ENCODE results near the gene BOLA1. TPM values are rescaled to one million over a fixed set of nuclear protein-coding genes. Genes with fewer than 3 reads are reported as not detected.

The BOLA1 gene
- total and polyA plus RNA-seq, 2 of the 13 experiments (the other 11 are each of a cell fraction or from before 2014, with no cell fraction given) = 3.2 to 4.2 TPM

GRCh38 chr1:149934356-149934755 is 35.0 kb downstream of the BOLA1 start (continued):
- no peak for TF ChIP-seq SKIL (CRISPR knock-in tag; IDR thresholded peaks at IDR 0.05; ENCODE audit: borderline replicate concordance)
- no peak for TF ChIP-seq ZNF552 (CRISPR knock-in tag; IDR thresholded peaks at IDR 0.05; ENCODE audit: borderline replicate concordance)

GRCh38 chr1:149936170-149936991 is 37.0 kb downstream of the BOLA1 start, which contains the start of gene MTMR11:
MTMR11 (minus strand) TSS chr1:149936879; CDS start chr1:149936647, 232 bp downstream.
- DNase-seq (ENCODE audit: low spot score) (peak; percentile 22), ATAC-seq (peak; percentile 64), FAIRE-seq (peak; percentile 79)
- no peaks in the 10 kb centered on the region for H3K27me3 ChIP-seq (ENCODE audit: control insufficient read depth in 1 of 2, insufficient read depth in 2 of 2, low read length in 2 of 2)
- H3K4me1 ChIP-seq (ENCODE audit: insufficient read depth, low read length) = peaks cover 49% of the 10 kb centered on the region
- H2AFZ ChIP-seq (ENCODE audit: low read length) = peak within 1 kb of the TSS; percentile 32
- POLR2A ChIA-PET = interaction anchor here (0.6 to 6.0 kb wide), 4 partner anchors 8 to 74 kb away, joined by 3 to 74 read pairs (median 3); partner anchors contain the start of gene OTUD7B
- H3K36me3 ChIP-seq (replicated peaks in 1 of 2; ENCODE audit: control insufficient read depth in 1 of 2, insufficient read depth in 2 of 2, low read length in 2 of 2) = no peaks in the 10 kb centered on the region
- H4K20me1 ChIP-seq (ENCODE audit: insufficient read depth, low read length) = no peaks in the 10 kb centered on the region
- no peaks in the 10 kb centered on the region for H3K79me2 ChIP-seq (ENCODE audit: insufficient read depth, low read length)
- H3K27ac ChIP-seq (ENCODE audit: extremely low read length, insufficient read depth, low read length) = no peak within 1 kb of the TSS
- peak within 1 kb of the TSS; percentile 37 to 59 (median 49) for H3K4me3 ChIP-seq (replicated peaks in 1 of 3; ENCODE audit: insufficient read depth in 1 of 3, low read depth in 2 of 3, low read length in 3 of 3)
- peak within 1 kb of the TSS; percentile 91 for H3K4me2 ChIP-seq (ENCODE audit: low read depth, low read length)
- 2% methylated on average over 18 of the region's 18 CpGs for WGBS (ENCODE audit: low lambda C conversion rate)
- CTCF ChIA-PET (ENCODE audit: low intra/inter-chr PET ratio, low total read pairs) = no interaction called here
- intact Hi-C loops (cut with micrococcal nuclease; ENCODE audit: unreplicated experiment) = no loop called here
- no TSS peak for BruUV-seq (replicated peaks)
- peak within 1 kb of the TSS; percentile 31; the same call in 1 of the 2 replicates for H3K9ac ChIP-seq (ENCODE audit: insufficient read depth, low read depth, low read length)
- in situ Hi-C loops (cut with HindIII; ENCODE audit: extremely low pct_ligation_motif_present, low pct_unique_long_range_greater_than_20kb) = no loop called here
- no peaks in the 10 kb centered on the region for H3K9me3 ChIP-seq (ENCODE audit: low read length)
- TF ChIP-seq PCBP2 (optimal IDR thresholded peaks at IDR 0.05; ENCODE audit: low read depth, low read length, poor library complexity, severe bottlenecking) (peak; percentile 12), ZNF230 (CRISPR knock-in tag; IDR thresholded peaks at IDR 0.05) (no peak), FOSL2 (CRISPR knock-in tag; IDR thresholded peaks at IDR 0.05) (0 out of 2 replicates have a peak, but pooled peaks have one; percentile 21), POLR2AphosphoS5 (IDR thresholded peaks at IDR 0.05; ENCODE audit: low read depth, low read length) (peak; percentile 21; the same call in 1 of the 2 replicates), FOXP1 (IDR thresholded peaks at IDR 0.05) (no peak), FOXP1 (CRISPR knock-in tag; IDR thresholded peaks at IDR 0.05) (peak; percentile 41; the same call in 1 of the 2 replicates), FOXP4 (CRISPR knock-in tag; IDR thresholded peaks at IDR 0.05) (peak; percentile 40), TBX3 (IDR thresholded peaks at IDR 0.05; ENCODE audit: borderline replicate concordance) (no peak), KLF12 (CRISPR knock-in tag; IDR thresholded peaks at IDR 0.05; ENCODE audit: borderline replicate concordance) (0 out of 2 replicates have a peak, but pooled peaks have one; percentile 39), PAXIP1 (CRISPR knock-in tag; conservative IDR thresholded peaks at IDR 0.05) (no peak; the same call in 1 of the 2 replicates), POLR2A (IDR thresholded peaks at IDR 0.05; ENCODE audit: insufficient read depth in 1 of 2, low read depth in 2 of 2, low read length in 2 of 2) (peak in 1 of 2 experiments; percentile 32; a peak in 1 of 4 replicates)

Measured in HepG2 (cell line).